ENCODE data around the gene CHST11.

GRCh38 chr12:104749545-104749944 lies 292.8 kb downstream of the CHST11 start:
- TF ChIP-seq, protein P1, sequence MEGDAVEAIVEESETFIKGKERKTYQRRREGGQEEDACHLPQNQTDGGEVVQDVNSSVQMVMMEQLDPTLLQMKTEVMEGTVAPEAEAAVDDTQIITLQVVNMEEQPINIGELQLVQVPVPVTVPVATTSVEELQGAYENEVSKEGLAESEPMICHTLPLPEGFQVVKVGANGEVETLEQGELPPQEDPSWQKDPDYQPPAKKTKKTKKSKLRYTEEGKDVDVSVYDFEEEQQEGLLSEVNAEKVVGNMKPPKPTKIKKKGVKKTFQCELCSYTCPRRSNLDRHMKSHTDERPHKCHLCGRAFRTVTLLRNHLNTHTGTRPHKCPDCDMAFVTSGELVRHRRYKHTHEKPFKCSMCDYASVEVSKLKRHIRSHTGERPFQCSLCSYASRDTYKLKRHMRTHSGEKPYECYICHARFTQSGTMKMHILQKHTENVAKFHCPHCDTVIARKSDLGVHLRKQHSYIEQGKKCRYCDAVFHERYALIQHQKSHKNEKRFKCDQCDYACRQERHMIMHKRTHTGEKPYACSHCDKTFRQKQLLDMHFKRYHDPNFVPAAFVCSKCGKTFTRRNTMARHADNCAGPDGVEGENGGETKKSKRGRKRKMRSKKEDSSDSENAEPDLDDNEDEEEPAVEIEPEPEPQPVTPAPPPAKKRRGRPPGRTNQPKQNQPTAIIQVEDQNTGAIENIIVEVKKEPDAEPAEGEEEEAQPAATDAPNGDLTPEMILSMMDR (conservative IDR thresholded peaks at IDR 0.05 in 1 of 2, IDR thresholded peaks at IDR 0.05 in 1 of 2; ENCODE audit: extremely low read depth in 1 of 2, insufficient read depth in 1 of 2, low read depth in 1 of 2, low read length in 2 of 2), result no peak
- TF ChIP-seq EZH2 (IDR thresholded peaks at IDR 0.05; ENCODE audit: borderline replicate concordance, low read length), result no peak
